H1 (cell line): ENCODE data around the gene AIG1. TPM values are rescaled to one million over a fixed set of nuclear protein-coding genes. Genes with fewer than 3 reads are reported as not detected.

Experiments used
- CTCF ChIA-PET: fragments of 300-600 bp; sonication (Branson Sonifier 250); formaldehyde crosslinking; loops from one replicate; lab custom pipeline; 2021; ENCODE audit not compliant: partially characterized antibody; lab: Charles Lee
- POLR2A ChIA-PET: fragments of 300-600 bp; sonication (Branson Sonifier 250); formaldehyde crosslinking; loops from one replicate; lab custom pipeline; 2021; ENCODE audit warnings: inconsistent platforms; ENCODE audit not compliant: partially characterized antibody; lab: Charles Lee
- DNase-seq, 2 experiments: peaks; one replicate each; pipeline versions ENCODE4 v3.0.0 to v3.0.0-alpha.2; 2010 to 2022; ENCODE audit warnings: low spot score in 2 of 2, low read depth in 1 of 2, mixed read lengths in 1 of 2
- FAIRE-seq: peaks from 2 replicates; lab custom pipeline; 2011; peaks lifted over from hg19 to GRCh38; lab: Jason Lieb, UNC
- H2AFZ ChIP-seq: 2 replicates; pipeline ENCODE4 v1.8.1; 2012; ENCODE audit warnings: low read length, inconsistent platforms
- H2AK5ac ChIP-seq: 2 replicates; pipeline ENCODE4 v1.6.1; 2013; ENCODE audit warnings: low read depth, low read length
- H2BK120ac ChIP-seq: replicated peaks from 2 replicates; pipeline ENCODE3; 2013; ENCODE audit warnings: low read depth, low read length, inconsistent platforms
- H2BK12ac ChIP-seq: 2 replicates; pipeline ENCODE4 v1.6.1; 2013; ENCODE audit warnings: low read depth, low read length
- H2BK15ac ChIP-seq: 2 replicates; pipeline ENCODE4 v1.6.1; 2013; ENCODE audit warnings: low read length
- H2BK20ac ChIP-seq: 2 replicates; pipeline ENCODE4 v1.6.1; 2013; ENCODE audit warnings: low read length
- H2BK5ac ChIP-seq: 2 replicates; pipeline ENCODE4 v1.6.1; 2013; ENCODE audit warnings: low read depth, low read length
- H3K14ac ChIP-seq: 2 replicates; pipeline ENCODE4 v1.6.1; 2013; ENCODE audit warnings: inconsistent platforms; ENCODE audit not compliant: insufficient read length
- H3K18ac ChIP-seq: 2 replicates; pipeline ENCODE4 v1.6.1; 2013; ENCODE audit warnings: low read length; ENCODE audit errors: extremely low read depth
- H3K23ac ChIP-seq: 2 replicates; pipeline ENCODE4 v1.6.1; 2013; ENCODE audit warnings: inconsistent platforms; ENCODE audit not compliant: insufficient read length
- H3K23me2 ChIP-seq: 2 replicates; pipeline ENCODE4 v1.6.1; 2013; ENCODE audit warnings: low read depth, low read length
- H3K27ac ChIP-seq: 2 replicates; pipeline ENCODE4 v1.6.1; 2011; ENCODE audit warnings: low read depth, low read length, inconsistent platforms
- H3K27me3 ChIP-seq, 4 experiments: replicated peaks in 1 of 4; 1 replicate in 1 of 4; 2 replicates in 3 of 4; pipeline versions ENCODE4 v1.6.1 to v1.8.1; 2011 to 2013; ENCODE audit warnings: low read length in 3 of 4, mild to moderate bottlenecking in 3 of 4, inconsistent platforms in 2 of 4, mixed read lengths in 2 of 4, moderate library complexity in 1 of 4; ENCODE audit not compliant: control insufficient read depth in 3 of 4, insufficient read depth in 3 of 4; ENCODE audit errors: extremely low read depth in 1 of 4
- H3K36me3 ChIP-seq, 4 experiments: 2 replicates each; pipeline versions ENCODE4 v1.6.1 to v1.8.1; 2011 to 2013; ENCODE audit warnings: mild to moderate bottlenecking in 4 of 4, low read length in 3 of 4, moderate library complexity in 2 of 4, control low read depth in 1 of 4, inconsistent platforms in 1 of 4; ENCODE audit not compliant: insufficient read depth in 4 of 4, control insufficient read depth in 2 of 4
- H3K4ac ChIP-seq: replicated peaks from 2 replicates; pipeline ENCODE3; 2013; ENCODE audit warnings: low read length, low read depth, mixed read lengths, inconsistent platforms; ENCODE audit not compliant: insufficient read length
- H3K4me1 ChIP-seq, 4 experiments: replicated peaks in 1 of 4; 1 replicate in 1 of 4; 2 replicates in 3 of 4; pipeline versions ENCODE4 v1.6.1 to v1.8.1; 2011 to 2013; ENCODE audit warnings: low read length in 3 of 4, inconsistent platforms in 2 of 4, mixed read lengths in 1 of 4; ENCODE audit not compliant: insufficient read depth in 4 of 4, control insufficient read depth in 3 of 4
- H3K4me2 ChIP-seq, 2 experiments: 2 replicates each; pipeline versions ENCODE4 v1.6.1 to v1.8.1; 2011 to 2013; ENCODE audit warnings: low read depth in 2 of 2, low read length in 2 of 2, control low read depth in 1 of 2, inconsistent platforms in 1 of 2, mild to moderate bottlenecking in 1 of 2; ENCODE audit not compliant: insufficient read depth in 1 of 2
- H3K4me3 ChIP-seq, 4 experiments: fragments of 200-600, 300-600 bp in 1 of 4; sonication (generic), shearing (Covaris generic), sonication (Bioruptor Twin) in 1 of 4; 2 replicates each; pipeline versions ENCODE4 v1.5.1 to v1.8.1; 2011 to 2016; ENCODE audit warnings: low read length in 4 of 4, low read depth in 3 of 4, control low read depth in 2 of 4, inconsistent platforms in 2 of 4, mild to moderate bottlenecking in 2 of 4, mixed read lengths in 1 of 4, moderate library complexity in 1 of 4; ENCODE audit not compliant: insufficient read depth in 2 of 4; ENCODE audit errors: extremely low read depth in 1 of 4
- H3K56ac ChIP-seq: replicated peaks from 2 replicates; pipeline ENCODE3; 2013; ENCODE audit warnings: low read depth, mild to moderate bottlenecking, mixed read lengths, low read length, inconsistent platforms; ENCODE audit not compliant: insufficient read length
- H3K79me1 ChIP-seq: 2 replicates; pipeline ENCODE4 v1.6.1; 2013; ENCODE audit warnings: low read depth, low read length, control low read depth
- H3K79me2 ChIP-seq, 2 experiments: 2 replicates each; pipeline versions ENCODE4 v1.6.1 to v1.8.1; 2012 to 2013; ENCODE audit warnings: low read length in 2 of 2, mild to moderate bottlenecking in 2 of 2, inconsistent platforms in 1 of 2; ENCODE audit not compliant: insufficient read depth in 2 of 2, control insufficient read depth in 1 of 2
- H3K9ac ChIP-seq, 4 experiments: replicated peaks in 1 of 4; 1 replicate in 1 of 4; 2 replicates in 3 of 4; pipeline versions ENCODE4 v1.6.1 to v1.8.1; 2011 to 2013; ENCODE audit warnings: low read depth in 3 of 4, low read length in 3 of 4, control low read depth in 2 of 4, mild to moderate bottlenecking in 2 of 4, moderate library complexity in 2 of 4, inconsistent platforms in 1 of 4; ENCODE audit errors: extremely low read depth in 1 of 4
- H3K9me3 ChIP-seq, 2 experiments: 2 replicates each; pipeline versions ENCODE4 v1.6.1 to v1.8.1; 2012 to 2013; ENCODE audit warnings: mild to moderate bottlenecking in 2 of 2, moderate library complexity in 2 of 2, control low read depth in 1 of 2, inconsistent platforms in 1 of 2, low read depth in 1 of 2, low read length in 1 of 2, mixed read lengths in 1 of 2; ENCODE audit not compliant: insufficient read depth in 2 of 2
- H4K20me1 ChIP-seq, 2 experiments: replicated peaks in 1 of 2; 2 replicates each; pipeline versions ENCODE3 to v1.8.1; 2011 to 2013; ENCODE audit warnings: inconsistent platforms in 2 of 2, low read length in 2 of 2, mild to moderate bottlenecking in 1 of 2; ENCODE audit not compliant: insufficient read depth in 2 of 2, control insufficient read depth in 1 of 2
- H4K5ac ChIP-seq: 2 replicates; pipeline ENCODE4 v1.6.1; 2013; ENCODE audit warnings: low read length, low read depth, mixed read lengths, inconsistent platforms; ENCODE audit not compliant: insufficient read length
- H4K8ac ChIP-seq: 2 replicates; pipeline ENCODE4 v1.8.0; 2013; ENCODE audit warnings: mild to moderate bottlenecking, moderate library complexity, low read length, inconsistent platforms; ENCODE audit not compliant: insufficient read depth; ENCODE audit errors: extremely low read depth
- H4K91ac ChIP-seq: replicated peaks from 2 replicates; pipeline ENCODE3; 2013; ENCODE audit warnings: low read length, mixed read lengths, inconsistent platforms; ENCODE audit not compliant: insufficient read length
- BACH1 ChIP-seq: IDR thresholded peaks from 2 replicates; pipeline ENCODE4 v1.6.1; 2012; ENCODE audit warnings: low read length, improper control_type of control experiment
- BRCA1 ChIP-seq: IDR thresholded peaks from 2 replicates; pipeline ENCODE4 v1.6.1; 2012; ENCODE audit warnings: low read depth, low read length, improper control_type of control experiment
- CBX5 ChIP-seq: fragments of 300-800, 300-1000 bp; sonication (generic); IDR thresholded peaks from 2 replicates; pipeline ENCODE4 v1.7.1; 2016; ENCODE audit warnings: antibody characterized with exemption, low read length, low read depth
- KDM5A ChIP-seq: fragments of 200-600 bp; IDR thresholded peaks from 2 replicates; pipeline ENCODE4 v1.7.1; 2012; ENCODE audit warnings: mild to moderate bottlenecking, low read length, inconsistent platforms, mixed read lengths
- MAFK ChIP-seq: IDR thresholded peaks from 2 replicates; pipeline ENCODE4 v1.6.1; 2012; ENCODE audit warnings: low read depth, mild to moderate bottlenecking, improper control_type of control experiment, low read length
- SRF ChIP-seq: IDR thresholded peaks from 2 replicates; pipeline ENCODE4 v1.6.1; 2011; ENCODE audit warnings: mild to moderate bottlenecking, low read depth, low read length, moderate library complexity
- TAF1 ChIP-seq: IDR thresholded peaks from 2 replicates; pipeline ENCODE4 v1.6.1; 2011; ENCODE audit warnings: mild to moderate bottlenecking, low read depth, low read length
- polyA plus RNA-seq, 7 experiments: library from polyadenylated mRNA; depleted of rRNA in 3 of 7; stranded (reverse) in 5 of 7; unstranded in 2 of 7; fragments of >200 nt in 5 of 7; fragments of 200-250 nt in 2 of 7; gene quantifications; 1 replicate in 5 of 7; 2 replicates in 1 of 7; 4 replicates in 1 of 7; pipeline versions ENCODE4 v1.2.1 to v1.2.3, GENCODE V29; 2011 to 2013; ENCODE audit warnings: missing spikeins in 2 of 7, mixed read lengths in 2 of 7
- total RNA-seq: library from RNA; stranded (reverse); fragmentation: NEBNext Ultra II Directional; extraction: Animal tissue kit (Norgen Biotek cat#: 25700); gene quantifications from 2 replicates; pipeline ENCODE4 v1.2.1, GENCODE V29; 2021

The AIG1 gene
- total and polyA plus RNA-seq, 2 of the 8 experiments (the other 6 are each of a cell fraction or from before 2014, with no cell fraction given), result 56.6 to 58.4 TPM

- Histone ChIP-seq H3K9ac (no peak overlapping the region), H3K14ac (no peak overlapping the region), H3K9me3 (no peaks in the 10 kb centered on the region), H2AK5ac (no peak overlapping the region), H3K23me2 (no peaks in the 10 kb centered on the region), H3K27ac (no peak overlapping the region), H2BK12ac (no peak overlapping the region), H2BK20ac (no peak overlapping the region), H2BK15ac (no peak overlapping the region), H2AFZ (no peak overlapping the region), H2BK5ac (no peak overlapping the region), H3K56ac (no peak overlapping the region), H4K8ac (no peak overlapping the region), H4K91ac (no peak overlapping the region), H3K4me2 (no peak overlapping the region), H3K4me3 (no peak overlapping the region), H4K20me1 (no peaks in the 10 kb centered on the region), H3K23ac (no peak overlapping the region), H3K27me3 (no peaks in the 10 kb centered on the region), H3K36me3 (peaks cover 0 to 2% (median 0%) of the 10 kb centered on the region in 4 experiments; a peak in 3 of 8 replicates), H4K5ac (no peak overlapping the region), H2BK120ac (no peak overlapping the region), H3K4ac (no peak overlapping the region), H3K79me2 (no peaks in the 10 kb centered on the region), H3K79me1 (no peaks in the 10 kb centered on the region), H3K4me1 (no peaks in the 10 kb centered on the region; a peak in 1 of 7 replicates), H3K18ac (no peak overlapping the region)
- CTCF ChIA-PET, result no interaction called here
- POLR2A ChIA-PET, result no interaction called here
- TF ChIP-seq BACH1 (no peak), CBX5 (no peak), SRF (no peak), MAFK (no peak), BRCA1 (no peak), TAF1 (no peak), KDM5A (no peak)
- DNase-seq (no peak), FAIRE-seq (no peak)
These were observed 130.7 kb downstream of the AIG1 start for GRCh38 chr6:143191361-143191760.
